Measurements from ENCODE around the gene APPL2. TPM values are rescaled to one million over a fixed set of nuclear protein-coding genes. Genes with fewer than 3 reads are reported as not detected.

The APPL2 gene
- total RNA-seq, 1 donor from 2014 or later = 69.8 TPM

GRCh38 chr12:105228494-105228893 lies 7.5 kb downstream of the APPL2 start:
- no peak for TF ChIP-seq CTCF (IDR thresholded peaks at IDR 0.05)
- peak overlapping the region; percentile 92 for H3K27ac Mint-ChIP-seq (ENCODE audit: unreplicated experiment)
- no peak for DNase-seq (ENCODE audit: extremely low spot score, unreplicated experiment)
- H3K27me3 Mint-ChIP-seq (ENCODE audit: unreplicated experiment) = no peaks in the 10 kb centered on the region
- H3K4me1 Mint-ChIP-seq (ENCODE audit: unreplicated experiment) = peaks cover 94% of the 10 kb centered on the region
- peak overlapping the region; percentile 42 for H3K4me3 Mint-ChIP-seq (ENCODE audit: unreplicated experiment)
- H3K36me3 Mint-ChIP-seq (ENCODE audit: unreplicated experiment) = peaks cover 38% of the 10 kb centered on the region
- no peaks in the 10 kb centered on the region for H3K9me3 Mint-ChIP-seq (ENCODE audit: unreplicated experiment)

- Mint-ChIP-seq H3K4me1 (ENCODE audit: unreplicated experiment) (peaks cover 94% of the 10 kb centered on the region), H3K9me3 (ENCODE audit: unreplicated experiment) (no peaks in the 10 kb centered on the region), H3K27me3 (ENCODE audit: unreplicated experiment) (no peaks in the 10 kb centered on the region), H3K27ac (ENCODE audit: unreplicated experiment) (peak overlapping the region; percentile 92), H3K36me3 (ENCODE audit: unreplicated experiment) (peaks cover 41% of the 10 kb centered on the region), H3K4me3 (ENCODE audit: unreplicated experiment) (no peak overlapping the region)
- no peak for DNase-seq (ENCODE audit: extremely low spot score, unreplicated experiment)
- no peak for TF ChIP-seq CTCF (IDR thresholded peaks at IDR 0.05)
These were observed 8.1 kb downstream of the APPL2 start for GRCh38 chr12:105227879-105228278.

- peak; percentile 10 for TF ChIP-seq CTCF (IDR thresholded peaks at IDR 0.05)
- no peaks in the 10 kb centered on the region for H3K9me3 Mint-ChIP-seq (ENCODE audit: unreplicated experiment)
- H3K4me3 Mint-ChIP-seq (ENCODE audit: unreplicated experiment) = peak overlapping the region; percentile 45
- peaks cover 47% of the 10 kb centered on the region for H3K36me3 Mint-ChIP-seq (ENCODE audit: unreplicated experiment)
- no peak for DNase-seq (ENCODE audit: extremely low spot score, unreplicated experiment)
- peak overlapping the region; percentile 92 for H3K27ac Mint-ChIP-seq (ENCODE audit: unreplicated experiment)
- no peaks in the 10 kb centered on the region for H3K27me3 Mint-ChIP-seq (ENCODE audit: unreplicated experiment)
- H3K4me1 Mint-ChIP-seq (ENCODE audit: unreplicated experiment) = peaks cover 94% of the 10 kb centered on the region
These were observed 9.8 kb downstream of the APPL2 start for GRCh38 chr12:105226219-105226618.

- H3K4me3 Mint-ChIP-seq (ENCODE audit: unreplicated experiment) = no peak overlapping the region
These were observed 10.4 kb downstream of the APPL2 start for GRCh38 chr12:105225505-105226015.

GRCh38 chr12:105224399-105224798 lies 11.6 kb downstream of the APPL2 start:
- H3K36me3 Mint-ChIP-seq (ENCODE audit: unreplicated experiment) = peaks cover 54% of the 10 kb centered on the region
- peak overlapping the region; percentile 47 for H3K27ac Mint-ChIP-seq (ENCODE audit: unreplicated experiment)
- TF ChIP-seq CTCF (IDR thresholded peaks at IDR 0.05) = no peak
- H3K9me3 Mint-ChIP-seq (ENCODE audit: unreplicated experiment) = no peaks in the 10 kb centered on the region
- DNase-seq (ENCODE audit: extremely low spot score, unreplicated experiment) = no peak
- no peak overlapping the region for H3K4me3 Mint-ChIP-seq (ENCODE audit: unreplicated experiment)
- peaks cover 84% of the 10 kb centered on the region for H3K4me1 Mint-ChIP-seq (ENCODE audit: unreplicated experiment)
- no peaks in the 10 kb centered on the region for H3K27me3 Mint-ChIP-seq (ENCODE audit: unreplicated experiment)

More at GRCh38 chr12:105225505-105226015, 10.4 kb downstream of the APPL2 start:
- H3K36me3 Mint-ChIP-seq (ENCODE audit: unreplicated experiment) = peaks cover 48% of the 10 kb centered on the region
- H3K27ac Mint-ChIP-seq (ENCODE audit: unreplicated experiment) = peak overlapping the region; percentile 92
- no peak for DNase-seq (ENCODE audit: extremely low spot score, unreplicated experiment)
- no peaks in the 10 kb centered on the region for H3K27me3 Mint-ChIP-seq (ENCODE audit: unreplicated experiment)
- no peak for TF ChIP-seq CTCF (IDR thresholded peaks at IDR 0.05)
- peaks cover 92% of the 10 kb centered on the region for H3K4me1 Mint-ChIP-seq (ENCODE audit: unreplicated experiment)
- H3K9me3 Mint-ChIP-seq (ENCODE audit: unreplicated experiment) = no peaks in the 10 kb centered on the region
